Measurements from ENCODE around the gene KCNK16. TPM values are rescaled to one million over a fixed set of nuclear protein-coding genes. Genes with fewer than 3 reads are reported as not detected.

KCNK16 gene
- total RNA-seq, 2 donors from 2014 or later, result not detected

- Histone ChIP-seq H3K27ac (no peak overlapping the region), H3K9me3 (no peaks in the 10 kb centered on the region), H3K4me3 (no peak overlapping the region), H3K27me3 (replicated peaks; ENCODE audit: insufficient read depth) (no peaks in the 10 kb centered on the region), H3K4me1 (ENCODE audit: control insufficient read depth in 1 of 2, low read depth in 2 of 2) (no peaks in the 10 kb centered on the region), H3K36me3 (no peaks in the 10 kb centered on the region)
- TF ChIP-seq, protein P1, sequence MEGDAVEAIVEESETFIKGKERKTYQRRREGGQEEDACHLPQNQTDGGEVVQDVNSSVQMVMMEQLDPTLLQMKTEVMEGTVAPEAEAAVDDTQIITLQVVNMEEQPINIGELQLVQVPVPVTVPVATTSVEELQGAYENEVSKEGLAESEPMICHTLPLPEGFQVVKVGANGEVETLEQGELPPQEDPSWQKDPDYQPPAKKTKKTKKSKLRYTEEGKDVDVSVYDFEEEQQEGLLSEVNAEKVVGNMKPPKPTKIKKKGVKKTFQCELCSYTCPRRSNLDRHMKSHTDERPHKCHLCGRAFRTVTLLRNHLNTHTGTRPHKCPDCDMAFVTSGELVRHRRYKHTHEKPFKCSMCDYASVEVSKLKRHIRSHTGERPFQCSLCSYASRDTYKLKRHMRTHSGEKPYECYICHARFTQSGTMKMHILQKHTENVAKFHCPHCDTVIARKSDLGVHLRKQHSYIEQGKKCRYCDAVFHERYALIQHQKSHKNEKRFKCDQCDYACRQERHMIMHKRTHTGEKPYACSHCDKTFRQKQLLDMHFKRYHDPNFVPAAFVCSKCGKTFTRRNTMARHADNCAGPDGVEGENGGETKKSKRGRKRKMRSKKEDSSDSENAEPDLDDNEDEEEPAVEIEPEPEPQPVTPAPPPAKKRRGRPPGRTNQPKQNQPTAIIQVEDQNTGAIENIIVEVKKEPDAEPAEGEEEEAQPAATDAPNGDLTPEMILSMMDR (IDR thresholded peaks at IDR 0.05), result no peak
- DNase-seq (ENCODE audit: low spot score) (no peak), ATAC-seq (ENCODE audit: insufficient number of reproducible peaks, low FRiP score, low read depth) (no peak)
These were observed 55.6 kb downstream of the KCNK16 start for GRCh38 chr6:39266782-39267355.

GRCh38 chr6:39266375-39266774 is 56.1 kb downstream of the KCNK16 start:
- no peaks in the 10 kb centered on the region for H3K27me3 ChIP-seq (replicated peaks; ENCODE audit: insufficient read depth)
- no peak for DNase-seq (ENCODE audit: low spot score)
- no peaks in the 10 kb centered on the region for H3K4me1 ChIP-seq (ENCODE audit: control insufficient read depth in 1 of 2, low read depth in 2 of 2)
- H3K4me3 ChIP-seq, result no peak overlapping the region
- ATAC-seq (ENCODE audit: insufficient number of reproducible peaks, low FRiP score, low read depth), result no peak
- no peak overlapping the region for H3K27ac ChIP-seq
- TF ChIP-seq, protein P1 (IDR thresholded peaks at IDR 0.05), result no peak
- no peaks in the 10 kb centered on the region for H3K36me3 ChIP-seq
- no peaks in the 10 kb centered on the region for H3K9me3 ChIP-seq

Other genes with a start within 250 kb of the KCNK16 start
- gene SAYSD1, start 207.5 kb downstream of the KCNK16 start, total RNA-seq, result 10 to 100 TPM; 16.2 to 16.5 TPM
- gene KCNK5, start 93.2 kb downstream of the KCNK16 start, total RNA-seq, result 1 to 10 TPM in 1 of 2 donors, under 1 TPM in 1; 0.41 to 8.6 TPM
- 10 to 100 TPM; 11.6 to 20.9 TPM for gene KCNK17, start 8.3 kb downstream of the KCNK16 start, total RNA-seq